SKM-1 (cell line): Measurements from ENCODE around the gene UNK.
"Not testable (repeated sequence)": the region's sequence is repeated elsewhere in the genome, so short reads cannot be mapped to it uniquely, and the experiment has no call there.

ENCODE experiments used
- DNase-seq: peaks from one replicate; lab custom pipeline; 2025; ENCODE audit not compliant: unreplicated experiment; lab: John Stamatoyannopoulos, UW

The UNK gene

DNA sequence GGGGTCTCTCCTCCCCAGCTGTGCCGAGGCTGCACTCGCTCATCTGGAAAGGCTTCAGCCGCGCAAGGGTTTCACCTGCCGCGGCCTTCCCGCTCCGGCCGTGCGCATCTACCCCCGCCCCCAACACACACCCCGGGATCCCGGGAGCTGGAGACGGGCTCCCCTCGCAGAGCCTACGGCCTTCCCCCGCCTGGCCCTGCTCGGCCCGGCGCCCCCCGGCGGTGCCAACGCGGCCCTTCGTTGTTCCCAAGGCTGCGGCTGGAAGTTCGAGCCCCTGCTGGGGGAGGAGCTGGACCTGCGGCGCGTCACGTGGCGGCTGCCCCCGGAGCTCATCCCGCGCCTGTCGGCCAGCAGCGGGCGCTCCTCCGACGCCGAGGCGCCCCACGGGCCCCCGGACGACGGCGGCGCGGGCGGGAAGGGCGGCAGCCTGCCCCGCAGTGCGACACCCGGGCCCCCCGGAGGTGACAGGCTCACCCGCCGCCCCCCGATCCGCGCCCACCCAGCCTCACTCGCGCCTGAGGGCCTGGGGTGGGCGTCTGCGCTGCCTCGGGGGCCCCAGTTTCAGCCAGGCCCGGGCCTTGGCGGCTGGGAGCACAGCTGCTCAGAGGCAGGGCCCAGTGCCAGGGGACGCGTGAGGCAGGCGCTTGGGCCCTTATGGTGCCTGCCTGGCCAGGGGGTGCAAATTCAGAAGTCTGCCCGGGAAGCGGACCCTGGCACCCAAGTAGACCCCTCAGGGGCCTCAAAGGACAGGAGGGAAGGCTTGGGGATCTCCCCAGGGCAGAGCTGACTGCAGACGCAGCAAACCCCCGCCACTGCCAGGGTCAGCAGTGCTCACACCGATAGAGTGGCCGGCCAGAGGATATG is 30.9 kb upstream of the UNK start:
- DNase-seq = peak; percentile 40

DNA sequence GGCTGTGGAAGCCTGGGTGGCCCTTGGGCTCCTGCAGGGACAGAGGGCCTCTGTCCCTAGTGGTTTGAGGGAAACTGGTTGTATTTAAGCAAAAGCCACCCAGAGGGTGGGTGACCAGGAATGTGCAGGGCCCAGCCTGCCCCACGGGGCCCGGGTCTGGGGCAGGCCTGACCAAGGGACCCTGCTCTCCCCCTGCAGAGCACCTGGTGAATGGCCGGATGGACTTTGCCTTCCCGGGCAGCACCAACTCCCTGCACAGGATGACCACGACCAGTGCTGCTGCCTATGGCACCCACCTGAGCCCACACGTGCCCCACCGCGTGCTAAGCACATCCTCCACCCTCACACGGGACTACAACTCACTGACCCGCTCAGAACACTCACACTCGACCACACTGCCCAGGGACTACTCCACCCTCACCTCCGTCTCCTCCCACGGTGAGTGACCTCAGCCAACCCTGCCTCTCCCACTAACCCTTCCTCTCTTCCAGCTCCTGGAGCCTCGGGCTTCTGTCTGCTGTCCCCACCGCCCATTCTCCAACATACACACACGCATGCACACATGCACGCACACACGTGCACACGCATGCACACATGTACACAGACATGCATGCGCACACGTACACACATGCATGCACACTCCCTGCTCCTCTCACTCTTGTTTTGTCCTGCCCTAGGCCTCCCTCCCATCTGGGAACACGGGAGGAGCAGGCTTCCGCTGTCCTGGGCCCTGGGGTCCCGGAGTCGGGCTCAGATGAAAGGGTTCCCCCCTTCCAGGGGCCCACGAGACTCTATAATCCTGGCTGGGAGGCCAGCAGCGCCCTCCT is 30.0 kb upstream of the UNK start:
- no peak for DNase-seq

DNA sequence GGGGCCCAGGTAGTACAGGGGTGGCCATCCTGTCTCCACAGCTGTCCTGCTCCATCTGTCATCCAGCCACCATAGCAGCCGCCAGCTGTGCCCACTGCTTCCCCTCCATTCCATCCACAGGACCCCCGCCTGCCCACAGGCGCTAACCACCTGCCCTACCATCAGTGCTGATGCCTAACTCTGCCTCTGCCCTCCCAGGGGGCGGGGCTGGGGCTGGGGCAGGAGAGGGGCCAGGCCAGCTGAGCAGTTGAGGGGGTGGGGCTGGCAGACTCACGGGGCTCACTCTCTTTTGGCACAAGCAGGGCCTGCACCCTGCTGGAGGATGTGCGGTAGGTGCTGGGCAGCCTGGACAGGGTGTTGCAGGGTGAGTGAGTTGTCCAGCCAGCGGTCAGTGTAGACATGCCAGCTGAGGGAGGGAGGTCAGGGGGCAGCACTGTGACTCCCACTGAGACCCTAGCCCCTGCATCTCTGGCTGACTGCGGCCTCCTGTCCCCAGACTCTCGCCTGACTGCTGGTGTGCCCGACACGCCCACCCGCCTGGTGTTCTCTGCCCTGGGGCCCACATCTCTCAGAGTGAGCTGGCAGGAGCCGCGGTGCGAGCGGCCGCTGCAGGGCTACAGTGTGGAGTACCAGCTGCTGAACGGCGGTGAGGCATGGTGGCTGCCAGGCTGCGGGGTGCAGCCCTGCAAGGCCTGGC is 29.3 kb upstream of the UNK start:
- no peak for DNase-seq

DNA sequence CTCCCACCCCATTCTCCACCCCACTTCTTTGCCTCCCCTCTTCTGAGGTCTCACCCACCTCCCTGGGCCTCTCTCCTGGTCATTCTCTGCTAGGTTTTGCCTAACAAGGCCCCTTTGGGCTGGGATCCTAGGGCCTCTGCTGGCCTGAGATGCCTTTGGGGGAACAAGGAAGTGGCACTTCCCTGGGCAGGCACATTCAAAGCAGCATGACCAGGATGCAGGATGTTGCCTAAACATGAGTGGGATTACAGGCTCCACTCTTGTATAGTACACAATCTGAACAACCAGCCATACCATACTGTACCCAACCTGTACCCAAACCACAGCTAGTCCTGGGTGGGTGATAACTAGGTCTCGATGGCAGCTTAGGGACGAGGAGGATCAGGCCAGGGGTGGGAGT is 28.6 kb upstream of the UNK start:
- DNase-seq = no peak

DNA sequence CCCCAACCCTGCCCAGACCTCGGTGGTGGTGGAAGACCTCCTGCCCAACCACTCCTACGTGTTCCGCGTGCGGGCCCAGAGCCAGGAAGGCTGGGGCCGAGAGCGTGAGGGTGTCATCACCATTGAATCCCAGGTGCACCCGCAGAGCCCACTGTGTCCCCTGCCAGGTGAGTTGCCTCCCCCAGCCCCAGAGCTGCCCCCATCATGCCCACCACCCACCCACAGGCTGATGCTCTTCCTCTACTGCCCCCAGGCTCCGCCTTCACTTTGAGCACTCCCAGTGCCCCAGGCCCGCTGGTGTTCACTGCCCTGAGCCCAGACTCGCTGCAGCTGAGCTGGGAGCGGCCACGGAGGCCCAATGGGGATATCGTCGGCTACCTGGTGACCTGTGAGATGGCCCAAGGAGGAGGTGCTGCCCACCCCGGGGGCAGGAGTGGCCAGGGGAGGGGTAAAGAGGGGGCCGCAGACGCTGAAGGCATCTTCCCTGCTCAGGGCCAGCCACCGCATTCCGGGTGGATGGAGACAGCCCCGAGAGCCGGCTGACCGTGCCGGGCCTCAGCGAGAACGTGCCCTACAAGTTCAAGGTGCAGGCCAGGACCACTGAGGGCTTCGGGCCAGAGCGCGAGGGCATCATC is 28.0 kb upstream of the UNK start:
- DNase-seq = no peak

DNA sequence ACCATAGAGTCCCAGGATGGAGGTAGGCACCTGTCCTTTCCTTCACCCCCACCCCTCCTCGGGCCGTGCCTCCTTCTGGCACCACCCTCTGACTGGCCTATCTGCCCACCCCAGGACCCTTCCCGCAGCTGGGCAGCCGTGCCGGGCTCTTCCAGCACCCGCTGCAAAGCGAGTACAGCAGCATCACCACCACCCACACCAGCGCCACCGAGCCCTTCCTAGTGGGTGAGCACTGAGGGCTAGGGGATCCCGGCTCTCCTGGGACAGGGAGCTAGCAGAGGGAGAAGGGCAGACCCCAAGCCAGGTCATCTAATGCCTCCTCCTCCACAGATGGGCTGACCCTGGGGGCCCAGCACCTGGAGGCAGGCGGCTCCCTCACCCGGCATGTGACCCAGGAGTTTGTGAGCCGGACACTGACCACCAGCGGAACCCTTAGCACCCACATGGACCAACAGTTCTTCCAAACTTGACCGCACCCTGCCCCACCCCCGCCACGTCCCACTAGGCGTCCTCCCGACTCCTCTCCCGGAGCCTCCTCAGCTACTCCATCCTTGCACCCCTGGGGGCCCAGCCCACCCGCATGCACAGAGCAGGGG is 27.4 kb upstream of the UNK start:
- no peak for DNase-seq

DNA sequence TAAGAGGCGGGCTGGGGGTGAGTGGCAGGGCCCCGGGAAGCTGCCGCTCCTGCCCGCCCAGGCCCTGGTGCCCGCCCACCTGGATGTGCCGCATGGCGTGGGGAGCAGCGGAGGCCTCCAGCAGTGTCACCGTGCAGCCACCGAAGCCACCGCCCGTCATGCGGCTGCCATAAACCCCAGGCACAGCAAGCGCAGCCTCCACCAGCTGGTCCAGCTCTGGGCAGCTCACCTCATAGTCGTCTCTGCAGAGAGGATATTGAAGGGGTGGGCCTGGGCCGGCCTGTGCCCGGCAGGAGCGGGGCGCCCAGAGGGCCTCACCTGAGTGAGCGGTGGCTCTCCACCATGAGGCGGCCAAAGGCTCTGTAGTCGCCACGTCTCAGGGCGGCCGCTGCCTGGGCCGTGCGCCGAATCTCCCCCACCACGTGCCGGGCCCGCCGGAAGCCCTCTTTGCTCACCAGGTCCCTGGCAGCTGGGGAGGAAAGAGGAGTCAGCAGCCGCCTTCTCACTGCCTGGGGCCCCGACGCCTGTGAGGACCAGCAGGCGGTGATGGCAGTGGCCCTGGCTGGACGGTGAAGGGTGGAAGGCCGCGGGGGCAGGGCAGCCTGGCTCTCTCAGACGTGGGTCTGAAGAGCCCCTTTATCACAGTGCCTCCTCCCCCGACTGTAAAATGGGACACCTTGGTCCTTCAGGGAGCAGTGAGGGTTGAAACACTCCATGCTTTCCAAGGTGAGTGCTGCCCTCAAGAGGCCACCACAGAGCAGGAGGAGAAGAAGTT is 26.3 kb upstream of the UNK start:
- DNase-seq = no peak

DNA sequence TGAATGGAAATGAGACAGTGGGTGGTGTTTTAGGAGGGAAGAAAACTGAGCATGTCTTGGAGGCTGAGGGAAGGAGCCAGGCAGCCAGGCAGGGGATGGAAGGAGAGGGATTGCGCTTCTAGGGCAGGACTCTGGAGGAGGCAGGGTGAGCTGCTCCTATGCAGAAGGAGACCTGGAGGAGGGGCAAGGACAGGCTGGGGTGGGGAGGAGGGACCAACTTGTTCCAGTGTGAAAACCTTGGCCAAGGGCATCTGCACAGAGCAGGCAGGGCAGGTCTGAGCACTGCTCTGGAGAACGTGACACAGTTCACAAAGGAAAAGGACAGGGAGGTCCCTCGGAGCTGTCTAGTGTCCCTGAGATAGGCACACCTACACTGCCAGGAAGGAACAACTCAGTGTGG is 25.1 kb upstream of the UNK start:
- no peak for DNase-seq

DNA sequence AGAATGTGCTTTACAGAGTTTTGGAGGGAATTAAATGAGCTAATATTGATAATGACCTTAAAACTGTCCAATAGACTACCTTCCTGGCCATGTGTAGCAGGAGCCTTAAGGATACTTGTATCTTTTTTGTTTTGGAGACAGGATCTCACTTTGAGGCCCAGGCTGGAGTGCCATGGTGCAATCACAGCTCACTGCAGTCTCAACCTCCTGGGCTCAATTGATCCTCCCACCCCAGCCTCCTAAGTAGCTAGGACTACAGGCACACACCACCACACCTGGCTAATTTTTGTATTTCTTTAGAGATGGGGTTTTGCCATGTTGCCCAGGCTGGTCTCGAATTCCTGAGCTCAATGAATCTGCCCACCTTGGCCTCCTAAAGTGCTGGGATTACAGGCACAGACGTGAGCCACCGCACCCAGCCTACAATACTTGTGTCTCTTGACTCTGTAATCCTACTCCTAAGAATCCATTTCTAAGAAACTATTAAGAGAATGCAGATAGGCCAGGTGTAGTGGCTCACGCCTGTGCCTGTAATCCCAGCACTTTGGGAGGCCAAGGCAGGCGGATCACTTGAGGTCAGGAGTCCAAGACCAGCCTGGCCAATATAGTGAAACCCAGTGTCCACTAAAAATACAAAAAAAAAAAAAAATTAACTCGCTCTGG is 24.5 kb upstream of the UNK start:
- not testable (repeated sequence) for DNase-seq

DNA sequence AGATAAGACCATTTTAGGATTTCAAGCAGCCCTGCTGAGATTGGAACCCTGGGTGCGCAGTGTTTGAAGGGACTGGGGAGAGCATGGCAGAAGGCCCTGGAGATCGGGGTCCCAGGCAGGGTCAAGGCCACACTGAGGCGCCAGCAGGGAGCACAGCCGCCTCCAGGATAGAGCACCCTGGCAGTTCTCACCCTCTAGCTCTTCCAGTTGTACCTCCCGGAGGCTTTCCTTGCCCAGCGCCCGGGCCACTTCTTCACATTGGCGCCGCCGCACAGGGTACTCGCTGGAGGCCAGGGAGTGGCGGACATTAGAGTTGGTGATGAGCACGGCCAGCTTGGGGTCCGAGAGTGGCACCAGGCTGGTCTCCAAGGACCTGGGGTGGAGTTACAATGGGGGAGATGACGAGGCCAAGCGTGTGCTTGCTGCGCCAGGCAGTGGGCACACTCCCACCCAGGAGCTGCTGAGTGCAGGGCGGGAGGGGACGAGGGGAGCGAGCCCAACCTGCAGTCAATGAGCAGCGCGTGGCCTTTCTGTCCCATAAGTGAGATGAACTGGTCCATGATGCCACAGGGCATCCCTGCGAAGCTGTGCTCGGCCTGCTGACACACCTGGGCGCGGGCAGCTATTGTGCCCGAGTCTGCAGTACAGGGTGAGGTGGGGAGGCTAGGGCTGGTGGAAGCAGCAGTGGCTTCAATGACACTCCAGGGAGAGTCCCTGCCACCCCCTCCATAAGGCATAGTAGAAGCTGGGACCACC is 21.9 kb upstream of the UNK start:
- no peak for DNase-seq

DNA sequence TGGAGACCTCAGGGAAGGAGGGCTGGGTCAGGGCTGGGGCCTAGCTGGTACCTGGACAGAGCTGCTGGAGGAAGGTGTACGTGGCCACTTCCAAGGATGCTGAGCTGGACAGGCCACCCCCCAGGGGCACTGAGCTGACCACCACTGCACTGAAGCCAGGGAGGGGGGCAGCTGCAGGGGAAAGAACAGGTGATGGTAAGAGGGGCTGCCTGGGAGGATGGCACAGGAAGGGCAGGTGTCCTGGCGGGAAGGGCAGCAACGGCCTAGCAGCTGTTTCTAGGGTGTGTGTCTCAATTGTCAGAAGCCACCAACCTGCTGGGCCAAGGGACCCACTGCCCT is 21.4 kb upstream of the UNK start:
- DNase-seq = no peak

DNA sequence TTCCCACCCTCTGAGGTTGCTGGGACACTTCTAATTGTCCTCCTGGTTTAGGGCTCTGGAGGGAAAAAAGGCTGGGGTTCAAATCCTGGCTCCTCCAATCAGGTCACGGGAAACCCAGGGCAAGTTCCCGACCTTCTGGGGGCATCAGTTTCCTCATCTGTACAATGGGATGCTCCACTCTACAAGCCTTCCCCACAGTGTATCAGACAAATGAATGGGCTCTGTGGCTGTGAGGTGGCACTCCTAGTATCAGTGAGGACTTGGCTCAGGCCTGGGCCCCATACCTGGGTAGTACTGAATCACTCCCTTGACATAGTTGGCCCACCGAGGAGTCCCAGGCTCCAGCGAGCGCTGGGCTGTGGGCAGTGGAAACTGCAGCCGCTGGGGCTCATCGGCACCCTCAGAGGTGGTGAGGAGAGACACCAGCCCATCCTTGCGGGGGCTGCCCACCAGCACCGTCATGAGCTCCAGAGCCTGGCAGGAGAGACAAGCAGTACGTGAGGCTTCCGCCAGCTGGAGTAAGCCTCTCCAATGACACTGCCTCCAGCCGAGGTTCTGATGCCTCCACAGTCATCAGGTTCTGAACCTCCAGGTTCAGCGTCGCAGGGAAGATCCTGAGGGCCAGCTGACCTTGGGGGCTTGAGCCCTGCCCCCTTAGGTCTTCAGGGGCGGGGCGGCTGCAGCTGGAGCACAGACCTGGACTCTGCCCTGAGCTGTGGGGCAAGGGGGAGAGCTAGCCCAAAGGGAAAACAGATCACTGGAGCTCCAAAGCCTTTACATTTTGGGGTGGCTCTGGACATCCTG is 20.8 kb upstream of the UNK start:
- DNase-seq = no peak

DNA sequence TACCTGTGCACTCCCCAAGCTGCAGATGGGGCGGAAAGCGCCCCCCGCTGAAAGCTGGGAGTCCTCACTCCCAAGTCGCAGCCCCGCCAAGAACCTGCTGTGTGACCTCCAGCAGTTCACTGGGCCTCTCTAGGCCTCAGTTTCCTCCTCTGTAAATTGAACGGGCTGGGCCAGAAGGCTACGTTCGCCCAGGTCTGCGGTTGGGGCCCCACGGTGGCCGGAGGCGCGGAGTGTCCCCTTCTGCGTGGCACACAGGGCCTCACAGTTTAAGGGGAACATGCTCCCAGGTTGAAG is 20.2 kb upstream of the UNK start:
- no peak for DNase-seq

DNA sequence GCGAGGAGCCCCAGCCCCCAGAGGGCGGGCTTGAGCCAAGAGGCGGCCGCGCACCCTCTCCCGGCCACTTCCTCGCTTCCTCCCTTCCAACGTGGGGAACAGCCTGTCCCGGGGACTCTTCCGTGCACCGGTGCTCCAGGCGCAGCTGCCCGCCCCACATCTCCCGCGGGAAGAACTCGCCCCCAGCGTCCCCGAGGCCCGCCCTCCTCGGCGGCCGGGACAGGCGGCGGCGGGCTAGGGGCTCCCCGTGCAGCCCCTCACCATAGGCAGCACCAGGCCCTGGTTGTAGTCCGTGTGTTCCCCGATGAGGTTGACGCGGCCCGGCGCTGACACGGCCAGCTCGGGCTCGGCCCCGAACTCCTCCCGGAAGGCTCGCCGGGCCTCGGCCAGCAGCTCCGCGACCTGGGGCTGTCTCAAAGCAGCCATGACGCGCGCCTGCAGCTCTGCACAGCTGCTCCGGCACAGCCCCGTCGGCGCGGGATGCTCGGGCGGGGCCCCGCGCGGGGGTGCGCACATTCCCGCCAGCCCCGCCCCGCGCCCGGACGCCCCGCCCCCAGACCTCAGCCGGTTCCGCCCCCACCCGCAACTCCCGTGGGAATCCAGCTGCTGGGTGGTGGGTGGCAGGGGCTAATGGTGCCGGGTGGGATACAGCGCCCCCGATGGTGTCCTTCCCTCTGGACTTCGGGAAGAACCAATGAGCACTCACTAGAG is 19.7 kb upstream of the UNK start, which contains the start of gene GALK1:
TSS of gene GALK1 (minus strand) at position 482 of the 711 bp plus-strand sequence. CDS start at position 426, 56 bp downstream.
- peak; percentile 46 for DNase-seq

DNA sequence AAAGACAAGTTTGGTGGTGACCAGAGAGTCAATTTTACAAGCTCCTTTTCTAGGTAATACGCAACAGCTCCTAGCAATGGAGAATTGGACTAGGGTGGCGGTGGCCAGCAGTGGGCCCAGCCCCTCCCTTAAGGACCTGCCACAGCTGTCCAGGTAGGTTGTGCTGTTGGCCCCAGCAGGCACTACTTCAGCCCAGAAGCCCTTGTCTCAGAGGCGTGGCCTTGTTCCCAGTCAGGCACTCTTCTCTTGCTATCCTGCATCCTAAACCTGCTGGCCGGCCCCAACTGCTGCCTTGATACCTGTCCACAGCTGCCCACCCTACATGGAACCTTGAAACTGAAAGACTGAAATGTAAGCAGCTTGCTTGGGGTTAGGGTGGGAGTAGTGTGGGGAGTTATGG is 18.6 kb upstream of the UNK start:
- DNase-seq = no peak

DNA sequence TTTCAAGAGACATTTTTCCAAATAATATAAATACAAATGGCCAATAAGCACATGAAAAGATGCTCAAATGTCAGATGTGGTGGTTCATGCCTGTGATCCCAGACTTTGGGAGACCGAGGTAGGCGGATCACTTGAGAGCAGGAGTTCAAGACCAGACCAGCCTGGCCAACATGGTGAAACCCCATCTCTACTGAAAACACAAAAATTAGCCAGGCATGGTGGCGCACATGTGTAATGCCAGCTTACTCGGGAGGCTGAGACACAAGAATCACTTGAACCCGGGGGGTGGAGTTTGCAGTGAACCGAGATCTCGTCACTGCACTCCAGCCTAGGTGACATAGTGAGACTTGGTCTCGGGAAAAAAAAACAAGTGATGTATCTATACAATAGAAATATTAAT is 16.7 kb upstream of the UNK start:
- DNase-seq = no peak

DNA sequence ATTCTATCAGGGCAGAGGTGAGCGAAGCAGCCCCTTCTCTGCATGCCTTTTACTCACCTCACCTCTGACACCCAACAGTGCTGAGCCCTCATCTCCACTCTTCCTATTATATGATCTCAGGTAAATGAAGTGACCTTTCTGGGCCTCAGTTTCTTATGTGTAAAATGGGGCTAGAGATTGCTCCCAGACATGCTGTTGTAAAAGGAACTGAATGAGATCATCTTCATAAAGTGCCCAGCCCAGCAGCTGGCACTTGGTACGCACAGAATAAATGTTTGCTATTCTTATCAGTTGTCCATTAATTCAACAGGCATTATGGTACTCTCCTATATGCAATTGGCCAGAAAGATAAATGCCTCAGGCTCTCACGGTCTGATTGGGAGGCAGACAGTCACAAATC is 15.1 kb upstream of the UNK start:
- no peak for DNase-seq
